Right kidney (tissue), 1 donor: ENCODE measurements around the gene FSD1.
A peak's percentile ranks its signal among the peaks of the same experiment; 100 is the strongest.
"Not testable (repeated sequence)": the region's sequence is repeated elsewhere in the genome, so short reads cannot be mapped to it uniquely, and the experiment has no call there.

Source experiments
- DNase-seq: peaks from one replicate; pipeline ENCODE4 v3.0.0-alpha.2; 2016

The FSD1 gene

GRCh38 chr19:4343370-4344307 lies 39.2 kb downstream of the FSD1 start, which contains the start of gene MPND:
MPND (plus strand) TSS chr19:4343562; CDS start chr19:4343594, 32 bp downstream.
- no peak for DNase-seq

- DNase-seq, result no peak
Observed at GRCh38 chr19:4345342-4346019, 41.1 kb downstream of the FSD1 start.

DNA sequence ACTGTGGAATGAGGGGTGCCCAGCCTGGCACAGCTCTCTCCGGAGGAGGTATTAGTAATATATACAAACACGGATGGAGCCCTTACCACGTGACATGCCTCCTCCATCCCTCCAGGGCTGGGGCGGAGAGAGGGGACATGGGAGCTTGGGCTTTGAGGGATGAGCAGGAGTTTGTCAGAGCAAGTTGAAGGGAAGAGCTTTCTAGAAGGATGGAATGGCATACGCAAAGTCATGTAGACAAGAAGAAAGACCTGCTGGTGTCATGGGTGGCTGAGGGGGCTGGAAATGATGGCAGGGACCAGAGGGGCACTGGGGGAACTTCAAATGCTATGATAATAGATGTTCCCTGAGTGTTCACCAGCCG lies 41.6 kb downstream of the FSD1 start:
- DNase-seq, result no peak

- DNase-seq, result no peak
Observed at GRCh38 chr19:4347521-4347920, 43.1 kb downstream of the FSD1 start.

GRCh38 chr19:4349225-4349624 lies 44.8 kb downstream of the FSD1 start:
- DNase-seq, result not testable (repeated sequence)

GRCh38 chr19:4350111-4350510 lies 45.7 kb downstream of the FSD1 start:
- DNase-seq, result no peak

DNA sequence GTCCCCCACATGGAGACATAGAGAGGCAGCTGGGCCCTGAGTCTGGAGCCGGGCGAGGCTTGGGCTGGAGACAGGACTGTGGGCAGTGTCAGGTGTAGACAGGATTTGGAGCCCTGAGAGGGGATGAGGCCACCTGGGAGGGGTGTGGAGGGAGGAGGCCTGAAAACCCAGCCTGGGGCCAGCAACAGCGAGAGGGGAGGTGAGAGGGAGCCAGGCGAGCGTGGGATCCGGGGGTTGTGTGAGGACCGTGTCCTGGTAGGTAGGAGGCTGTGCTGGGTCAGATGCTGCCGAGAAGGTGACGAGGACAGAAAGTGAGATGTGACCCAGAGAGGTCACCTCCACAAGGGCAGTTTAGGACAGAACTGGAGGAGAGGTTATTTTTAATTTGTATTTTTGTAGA lies 46.3 kb downstream of the FSD1 start:
- DNase-seq, result no peak

GRCh38 chr19:4352701-4353121 lies 48.3 kb downstream of the FSD1 start:
- no peak for DNase-seq

GRCh38 chr19:4354282-4354681 lies 49.9 kb downstream of the FSD1 start:
- DNase-seq, result no peak

GRCh38 chr19:4354897-4355296 lies 50.5 kb downstream of the FSD1 start:
- DNase-seq, result no peak

DNA sequence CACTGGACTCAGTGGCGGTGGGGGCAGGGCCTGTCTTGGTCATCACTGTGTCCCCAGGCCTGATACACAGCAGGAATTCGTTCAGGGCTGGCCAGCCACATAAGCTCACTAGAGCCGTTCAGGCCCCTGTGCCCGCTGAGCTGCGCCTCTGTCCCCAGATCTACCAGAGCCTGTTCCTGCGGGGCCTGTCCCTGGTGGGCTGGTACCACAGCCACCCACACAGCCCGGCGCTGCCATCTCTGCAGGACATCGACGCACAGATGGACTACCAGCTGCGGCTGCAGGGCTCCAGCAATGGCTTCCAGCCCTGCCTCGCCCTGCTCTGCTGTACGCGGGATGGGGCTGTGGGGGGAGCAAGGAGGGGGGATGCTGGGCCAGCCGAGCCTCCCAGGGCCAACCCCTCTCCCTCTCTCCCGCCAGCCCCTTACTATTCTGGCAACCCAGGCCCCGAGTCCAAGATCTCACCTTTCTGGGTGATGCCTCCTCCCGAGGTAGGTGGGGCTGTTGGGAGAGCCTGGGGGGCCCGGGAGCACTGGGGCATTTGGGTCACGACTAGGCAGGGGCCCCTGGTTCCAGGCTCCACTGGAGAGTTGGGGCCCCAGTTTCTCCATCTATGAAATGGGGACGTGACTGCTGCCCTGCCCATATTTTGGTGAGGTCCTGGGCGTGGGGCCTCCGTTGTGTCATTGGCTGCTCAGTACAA lies 52.8 kb downstream of the FSD1 start:
- DNase-seq, result no peak

DNA sequence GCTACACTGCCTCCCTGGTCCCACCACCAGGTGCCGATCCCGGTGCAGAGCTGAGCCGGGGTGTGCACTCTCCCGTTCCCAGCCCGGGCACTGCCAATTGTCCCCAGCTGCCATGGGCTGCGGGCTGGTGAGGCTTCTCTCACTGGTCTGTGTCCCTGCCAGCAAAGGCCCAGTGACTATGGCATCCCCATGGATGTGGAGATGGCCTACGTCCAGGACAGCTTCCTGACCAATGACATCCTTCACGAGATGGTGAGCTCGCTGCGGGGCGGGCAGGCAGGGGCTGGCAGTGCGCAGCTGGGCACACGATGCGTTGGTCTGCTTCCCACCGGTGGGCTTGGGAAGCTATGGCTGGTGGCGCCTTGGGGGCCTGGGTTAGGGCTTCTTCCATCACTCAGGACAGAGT lies 53.5 kb downstream of the FSD1 start:
- no peak for DNase-seq

GRCh38 chr19:4358709-4359626 lies 54.6 kb downstream of the FSD1 start:
- no peak for DNase-seq

GRCh38 chr19:4359627-4360000 lies 55.2 kb downstream of the FSD1 start:
- DNase-seq, result no peak

DNA sequence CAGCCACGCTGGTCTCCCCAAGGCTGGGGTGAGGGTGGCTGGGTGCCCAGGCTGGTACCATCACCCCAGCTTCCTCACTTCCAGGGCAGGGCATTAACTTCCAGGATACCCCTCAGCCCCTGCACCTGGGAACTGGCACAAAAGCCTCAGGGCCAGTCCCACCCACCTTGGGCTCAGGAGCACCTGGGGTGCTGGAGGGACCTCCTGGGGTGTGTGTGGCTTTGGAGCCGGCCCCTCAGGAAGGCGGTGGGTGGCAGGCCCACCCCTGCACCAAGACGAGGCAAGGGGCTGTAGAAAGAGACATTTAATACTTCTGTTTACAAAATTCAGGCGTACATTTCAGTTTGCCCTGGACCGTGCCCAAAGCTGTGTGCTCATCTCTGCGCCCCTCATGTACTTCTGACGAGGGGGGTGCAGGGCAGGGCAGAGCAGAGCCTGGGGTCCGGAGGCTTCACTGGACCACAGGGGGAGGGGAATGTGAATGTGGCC lies 55.7 kb downstream of the FSD1 start:
- DNase-seq, result no peak

DNA sequence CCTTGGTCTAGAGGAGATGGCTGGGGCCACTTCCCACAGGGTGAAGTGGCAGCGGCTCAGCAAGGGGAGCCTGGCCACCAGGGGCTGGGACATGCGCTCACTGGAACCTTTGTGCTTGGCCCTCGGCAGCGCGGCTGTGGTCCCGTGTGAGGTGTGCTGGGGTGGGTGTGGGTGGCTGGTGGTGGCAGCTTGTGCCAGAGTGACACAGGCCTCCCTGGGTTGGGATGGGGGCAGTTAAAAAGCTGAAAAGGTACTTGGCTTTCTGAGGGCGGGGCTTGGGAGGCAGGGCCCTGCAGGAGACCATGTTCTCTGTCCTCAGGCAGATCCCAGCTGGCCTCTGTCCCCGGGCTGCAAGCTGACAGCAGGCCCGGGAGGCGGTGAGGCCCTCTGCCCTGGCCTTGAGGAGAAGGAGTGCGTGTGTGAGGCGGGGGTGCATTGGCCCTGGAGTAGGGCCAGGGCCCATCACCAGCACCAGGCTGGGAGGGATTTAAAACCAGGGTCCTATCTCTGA lies 56.3 kb downstream of the FSD1 start:
- DNase-seq, result peak; percentile 49

GRCh38 chr19:4361152-4362046 lies 57.0 kb downstream of the FSD1 start:
- no peak for DNase-seq

- no peak for DNase-seq
Observed at GRCh38 chr19:4362101-4362828, 57.9 kb downstream of the FSD1 start.

- DNase-seq, result no peak
Observed at GRCh38 chr19:4362831-4363545, 58.6 kb downstream of the FSD1 start.
